SK-N-SH (cell line): ENCODE results near the gene NMNAT2. TPM values are rescaled to one million over a fixed set of nuclear protein-coding genes. Genes with fewer than 3 reads are reported as not detected.

Experiments used
- CTCF ChIA-PET: fragments of 300-600, 350-600 bp; formaldehyde crosslinking; extraction: SDS; loops from one replicate; lab custom pipeline; 2021; lab: Yijun Ruan, JAX
- POLR2A ChIA-PET: fragments of 350-600 bp; sonication (Branson Sonifier 250); formaldehyde crosslinking; extraction: SDS; loops from one replicate; lab custom pipeline; 2020; ENCODE audit warnings: antibody characterized with exemption, inconsistent platforms; lab: Yijun Ruan, JAX
- DNase-seq: peaks from one replicate; pipeline ENCODE4 v3.0.0; 2012
- H2AFZ ChIP-seq: fragments of 200-600 bp; sonication (generic); 2 replicates; pipeline ENCODE4 v1.8.1; 2016; ENCODE audit warnings: antibody characterized with exemption, mild to moderate bottlenecking, low read depth
- H3F3A ChIP-seq: fragments of 200-600 bp; sonication (generic); replicated peaks from 2 replicates; pipeline ENCODE3; 2016; ENCODE audit warnings: antibody characterized with exemption, mild to moderate bottlenecking; ENCODE audit not compliant: insufficient read depth
- H3K27ac ChIP-seq, 2 experiments: fragments of 200-500 bp in 1 of 2; fragments of 200-600 bp in 1 of 2; sonication (Bioruptor generic) in 1 of 2; sonication (generic), shearing (Covaris generic) in 1 of 2; 2 replicates each; pipeline versions ENCODE4 v1.5.1 to v1.6.1; 2014 to 2016; ENCODE audit warnings: low read depth in 2 of 2, inconsistent platforms in 1 of 2, low read length in 1 of 2, mild to moderate bottlenecking in 1 of 2, mixed read lengths in 1 of 2
- H3K27me3 ChIP-seq: fragments of 200-600 bp; sonication (generic), shearing (Covaris generic); 2 replicates; pipeline ENCODE4 v1.6.1; 2016; ENCODE audit warnings: mixed run types; ENCODE audit not compliant: insufficient read depth
- H3K36me3 ChIP-seq, 2 experiments: fragments of 200-500 bp in 1 of 2; fragments of 200-600 bp in 1 of 2; sonication (Bioruptor generic) in 1 of 2; sonication (generic) in 1 of 2; replicated peaks in 1 of 2; 2 replicates each; pipeline versions ENCODE3 to v1.5.1; 2014 to 2016; ENCODE audit warnings: low read length in 1 of 2, mild to moderate bottlenecking in 1 of 2; ENCODE audit not compliant: insufficient read depth in 2 of 2, control insufficient read depth in 1 of 2
- H3K4me1 ChIP-seq, 2 experiments: fragments of 200-500 bp in 1 of 2; fragments of 200-600 bp in 1 of 2; sonication (Bioruptor generic) in 1 of 2; sonication (generic), shearing (Covaris generic) in 1 of 2; 2 replicates each; pipeline versions ENCODE4 v1.5.1 to v1.6.1; 2014 to 2016; ENCODE audit warnings: low read depth in 1 of 2, low read length in 1 of 2, mixed run types in 1 of 2; ENCODE audit not compliant: insufficient read depth in 2 of 2, control insufficient read depth in 1 of 2
- H3K4me2 ChIP-seq: fragments of 200-600 bp; sonication (generic), shearing (Covaris generic); 2 replicates; pipeline ENCODE4 v1.6.1; 2017; ENCODE audit warnings: mixed run types
- H3K4me3 ChIP-seq, 2 experiments: fragments of 200-500 bp in 1 of 2; fragments of 200-600 bp in 1 of 2; sonication (Bioruptor generic) in 1 of 2; sonication (generic), shearing (Covaris generic) in 1 of 2; 2 replicates each; pipeline versions ENCODE4 v1.5.1 to v1.8.1; 2014 to 2016; ENCODE audit warnings: low read depth in 2 of 2, inconsistent platforms in 1 of 2, low read length in 1 of 2, mild to moderate bottlenecking in 1 of 2, mixed read lengths in 1 of 2, moderate library complexity in 1 of 2
- H3K79me2 ChIP-seq: fragments of 200-600 bp; sonication (generic); 2 replicates; pipeline ENCODE4 v1.8.1; 2017; ENCODE audit warnings: mild to moderate bottlenecking; ENCODE audit not compliant: insufficient read depth
- H3K9ac ChIP-seq: fragments of 200-600 bp; sonication (generic); 2 replicates; pipeline ENCODE4 v1.6.1; 2017; ENCODE audit warnings: mixed run types
- H3K9me2 ChIP-seq: fragments of 200-600 bp; sonication (generic); 2 replicates; pipeline ENCODE4 v1.6.1; 2017; ENCODE audit warnings: mixed run types
- H3K9me3 ChIP-seq: fragments of 200-600 bp; sonication (generic); 2 replicates; pipeline ENCODE4 v1.6.1; 2017; ENCODE audit warnings: mixed run types, mild to moderate bottlenecking, moderate library complexity
- H4K20me1 ChIP-seq: fragments of 200-600 bp; sonication (generic); 2 replicates; pipeline ENCODE4 v1.6.1; 2017; ENCODE audit warnings: mild to moderate bottlenecking, mixed run types; ENCODE audit not compliant: insufficient read depth
- ELF1 ChIP-seq: IDR thresholded peaks from 2 replicates; pipeline ENCODE4 v1.4.0; 2012
- EP300 ChIP-seq, 2 experiments: IDR thresholded peaks; 2 replicates each; pipeline versions ENCODE4 v1.4.0 to v1.6.1; 2012; ENCODE audit warnings: borderline replicate concordance in 1 of 2, low read depth in 1 of 2, low read length in 1 of 2
- FOXJ3 ChIP-seq: sonication (generic); formaldehyde crosslinking; IDR thresholded peaks from 2 replicates; pipeline ENCODE4 v1.5.1; 2020; ENCODE audit warnings: mild to moderate bottlenecking, missing genetic modification reagents
- FOXM1 ChIP-seq: IDR thresholded peaks from 2 replicates; pipeline ENCODE4 v1.4.0; 2012; ENCODE audit warnings: low read depth, mild to moderate bottlenecking
- IRF3 ChIP-seq: fragments of 150-350 bp; IDR thresholded peaks from 2 replicates; pipeline ENCODE4 v1.6.1; 2016; ENCODE audit warnings: mild to moderate bottlenecking, low read depth, low read length
- JUND ChIP-seq: IDR thresholded peaks from 2 replicates; pipeline ENCODE4 v1.4.0; 2012
- MAX ChIP-seq: IDR thresholded peaks from 2 replicates; pipeline ENCODE4 v1.4.0; 2012; ENCODE audit warnings: low read depth
- NRF1 ChIP-seq: IDR thresholded peaks from 2 replicates; pipeline ENCODE4 v1.6.1; 2012; ENCODE audit warnings: low read depth, mild to moderate bottlenecking, low read length
- POLR2AphosphoS5 ChIP-seq: IDR thresholded peaks from 2 replicates; pipeline ENCODE4 v1.6.1; 2012; ENCODE audit warnings: low read depth, low read length
- REST ChIP-seq: IDR thresholded peaks from 2 replicates; pipeline ENCODE4 v1.6.1; 2012; ENCODE audit warnings: mild to moderate bottlenecking, low read depth, low read length, moderate library complexity
- TCF12 ChIP-seq: IDR thresholded peaks from 2 replicates; pipeline ENCODE4 v1.4.0; 2012
- TEAD4 ChIP-seq: IDR thresholded peaks from 2 replicates; pipeline ENCODE4 v1.4.0; 2012; ENCODE audit warnings: mild to moderate bottlenecking, borderline replicate concordance; ENCODE audit not compliant: insufficient read depth
- YY1 ChIP-seq: IDR thresholded peaks from 2 replicates; pipeline ENCODE4 v1.4.0; 2012; ENCODE audit warnings: low read depth, mild to moderate bottlenecking
- WGBS: methylation state at CpG from one replicate; pipeline ENCODE4 v1.1.6; 2017; ENCODE audit warnings: low lambda C conversion rate; 5-methylcytosine and 5-hydroxymethylcytosine counted together
- polyA plus RNA-seq, 3 experiments: library from polyadenylated mRNA; depleted of rRNA; stranded (reverse); fragments of >200 nt; gene quantifications; 2 replicates each; pipeline ENCODE4 v1.2.3, GENCODE V29; 2012
- TF ChIP-seq, protein P1 (sequence below): fragments of 200-600 bp; sonication (generic); IDR thresholded peaks from 2 replicates; pipeline ENCODE4 v1.6.1; 2017; ENCODE audit warnings: antibody characterized with exemption, mild to moderate bottlenecking, moderate library complexity

The NMNAT2 gene
- polyA plus RNA-seq, 1 of the 3 experiments (the other 2 are of a cell fraction): 0.07 TPM

DNA sequence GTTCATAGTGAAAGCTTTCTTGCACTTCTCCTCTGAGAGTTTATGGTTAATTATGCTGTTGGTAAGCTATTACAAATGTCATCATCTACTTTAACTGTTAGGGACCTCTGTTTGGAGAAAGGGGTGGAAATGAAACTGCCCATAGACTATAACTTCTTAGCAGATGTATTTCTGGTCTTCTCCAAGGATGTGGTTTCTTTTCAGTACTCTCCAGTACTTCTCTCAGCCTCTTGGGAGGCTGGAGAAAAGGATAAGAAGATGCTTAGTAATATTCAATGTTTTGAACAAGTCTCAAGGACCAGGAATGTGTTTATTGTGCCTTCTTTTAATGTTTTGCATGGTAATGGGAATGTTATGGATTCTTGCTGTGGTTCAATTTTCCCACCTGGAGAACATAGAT is 171.7 kb downstream of the NMNAT2 start (continued):
- TF ChIP-seq EP300 (IDR thresholded peaks at IDR 0.05; ENCODE audit: borderline replicate concordance in 1 of 2, low read depth in 1 of 2, low read length in 1 of 2) (no peak), MAX (no peak), FOXJ3 (CRISPR knock-in tag) (no peak), ELF1 (no peak), YY1 (no peak)

- Histone ChIP-seq H2AFZ (no peak overlapping the region), H3K9me2 (no peaks in the 10 kb centered on the region), H3K27ac (no peak overlapping the region), H3K79me2 (no peaks in the 10 kb centered on the region), H3K9ac (no peak overlapping the region), H3K4me2 (no peak overlapping the region), H3K4me3 (no peak overlapping the region), H3K4me1 (no peaks in the 10 kb centered on the region), H3K27me3 (0 out of 2 replicates have a peak, but pooled peaks cover 4% of the 10 kb centered on the region), H3K36me3 (no peaks in the 10 kb centered on the region), H3K9me3 (no peaks in the 10 kb centered on the region), H4K20me1 (no peaks in the 10 kb centered on the region), H3F3A (no peaks in the 10 kb centered on the region)
- DNase-seq: no peak
- ChIA-PET POLR2A (no interaction called here), CTCF (no interaction called here)
- no peak for TF ChIP-seq IRF3
- TF ChIP-seq YY1: no peak
- no peak for TF ChIP-seq POLR2AphosphoS5
- TF ChIP-seq REST: no peak
- no peak for TF ChIP-seq JUND
- no peak for TF ChIP-seq TEAD4
- TF ChIP-seq, protein P1, sequence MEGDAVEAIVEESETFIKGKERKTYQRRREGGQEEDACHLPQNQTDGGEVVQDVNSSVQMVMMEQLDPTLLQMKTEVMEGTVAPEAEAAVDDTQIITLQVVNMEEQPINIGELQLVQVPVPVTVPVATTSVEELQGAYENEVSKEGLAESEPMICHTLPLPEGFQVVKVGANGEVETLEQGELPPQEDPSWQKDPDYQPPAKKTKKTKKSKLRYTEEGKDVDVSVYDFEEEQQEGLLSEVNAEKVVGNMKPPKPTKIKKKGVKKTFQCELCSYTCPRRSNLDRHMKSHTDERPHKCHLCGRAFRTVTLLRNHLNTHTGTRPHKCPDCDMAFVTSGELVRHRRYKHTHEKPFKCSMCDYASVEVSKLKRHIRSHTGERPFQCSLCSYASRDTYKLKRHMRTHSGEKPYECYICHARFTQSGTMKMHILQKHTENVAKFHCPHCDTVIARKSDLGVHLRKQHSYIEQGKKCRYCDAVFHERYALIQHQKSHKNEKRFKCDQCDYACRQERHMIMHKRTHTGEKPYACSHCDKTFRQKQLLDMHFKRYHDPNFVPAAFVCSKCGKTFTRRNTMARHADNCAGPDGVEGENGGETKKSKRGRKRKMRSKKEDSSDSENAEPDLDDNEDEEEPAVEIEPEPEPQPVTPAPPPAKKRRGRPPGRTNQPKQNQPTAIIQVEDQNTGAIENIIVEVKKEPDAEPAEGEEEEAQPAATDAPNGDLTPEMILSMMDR: no peak
- no peak for TF ChIP-seq TCF12
- TF ChIP-seq ELF1: no peak
- TF ChIP-seq FOXM1: no peak
- no peak for TF ChIP-seq NRF1
- no peak for TF ChIP-seq MAX
- WGBS: 58% methylated on average over 3 of the region's 3 CpGs
Measured at GRCh38 chr1:183245357-183245756, 172.8 kb downstream of the NMNAT2 start.
